Measurements from ENCODE around the gene LARP1. TPM values are rescaled to one million over a fixed set of nuclear protein-coding genes. Genes with fewer than 3 reads are reported as not detected.
A peak's percentile ranks its signal among the peaks of the same experiment; 100 is the strongest.

The LARP1 gene
- total RNA-seq, 1 experiment from 2014 or later, result 105 TPM

GRCh38 chr5:154782812-154783592 lies 27.8 kb downstream of the LARP1 start:
- Histone ChIP-seq H2AFZ (ENCODE audit: low read length) (no peak overlapping the region), H3K27me3 (ENCODE audit: low read length) (no peaks in the 10 kb centered on the region), H4K20me1 (ENCODE audit: insufficient read depth, low read depth, low read length) (peaks cover 93% of the 10 kb centered on the region), H3K4me1 (ENCODE audit: low read length) (peaks cover 88% of the 10 kb centered on the region), H3K4me3 (ENCODE audit: low read length) (no peak overlapping the region), H3K9me3 (ENCODE audit: low read length) (no peaks in the 10 kb centered on the region), H3K9me2 (replicated peaks; ENCODE audit: insufficient read depth, low read length) (no peaks in the 10 kb centered on the region), H3K27ac (ENCODE audit: low read length) (no peak overlapping the region), H3K36me3 (ENCODE audit: insufficient read depth, low read length) (peaks cover 3% of the 10 kb centered on the region), H3K9ac (ENCODE audit: low read length) (no peak overlapping the region), H3K4me2 (ENCODE audit: low read depth, low read length, poor library complexity, severe bottlenecking) (no peak overlapping the region), H3K79me2 (ENCODE audit: low read length) (peaks cover 100% of the 10 kb centered on the region)
- DNase-seq, result no peak

DNA sequence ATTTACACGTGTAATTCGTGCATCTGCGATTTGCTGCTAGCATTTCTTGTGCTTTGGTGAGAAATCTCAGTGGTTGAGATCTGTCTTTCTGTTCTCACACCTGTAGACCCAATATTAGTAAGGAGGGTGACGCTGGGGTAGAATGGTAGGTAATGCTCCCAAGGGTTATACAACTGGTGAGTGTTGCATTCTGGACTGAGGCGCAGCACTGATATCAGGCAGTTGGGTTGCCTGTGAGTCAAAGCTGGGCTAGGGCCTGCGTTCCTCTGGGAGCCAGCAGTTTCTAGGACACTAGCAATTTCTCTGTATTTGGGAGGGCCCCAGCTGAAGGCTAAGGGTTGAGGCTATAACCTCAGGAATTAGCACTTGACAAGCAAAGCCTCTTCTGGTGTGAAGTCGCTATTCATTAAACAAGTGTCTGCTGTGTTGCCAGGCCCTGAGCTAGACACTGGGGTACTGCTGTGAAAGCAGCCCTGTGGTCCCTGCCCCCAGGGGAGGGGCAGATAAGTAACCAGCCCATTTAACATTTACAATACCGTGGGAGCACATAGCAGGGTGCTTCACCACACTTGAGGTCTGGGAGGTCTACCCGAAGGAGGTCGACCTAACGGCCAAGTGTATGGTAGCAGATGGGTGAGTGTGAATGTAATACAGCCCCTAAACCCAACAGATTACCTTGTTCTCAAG lies 28.7 kb downstream of the LARP1 start:
- Histone ChIP-seq H3K27ac (ENCODE audit: low read length) (no peak overlapping the region), H3K4me3 (ENCODE audit: low read length) (no peak overlapping the region), H3K9me3 (ENCODE audit: low read length) (no peaks in the 10 kb centered on the region), H3K27me3 (ENCODE audit: low read length) (no peaks in the 10 kb centered on the region), H4K20me1 (ENCODE audit: insufficient read depth, low read depth, low read length) (peaks cover 95% of the 10 kb centered on the region), H3K79me2 (ENCODE audit: low read length) (peaks cover 100% of the 10 kb centered on the region), H3K36me3 (ENCODE audit: insufficient read depth, low read length) (peaks cover 3% of the 10 kb centered on the region), H3K4me1 (ENCODE audit: low read length) (peaks cover 85% of the 10 kb centered on the region), H3K9me2 (replicated peaks; ENCODE audit: insufficient read depth, low read length) (no peaks in the 10 kb centered on the region), H2AFZ (ENCODE audit: low read length) (no peak overlapping the region), H3K4me2 (ENCODE audit: low read depth, low read length, poor library complexity, severe bottlenecking) (no peak overlapping the region), H3K9ac (ENCODE audit: low read length) (no peak overlapping the region; the same call in 1 of the 2 replicates)
- no peak for DNase-seq

DNA sequence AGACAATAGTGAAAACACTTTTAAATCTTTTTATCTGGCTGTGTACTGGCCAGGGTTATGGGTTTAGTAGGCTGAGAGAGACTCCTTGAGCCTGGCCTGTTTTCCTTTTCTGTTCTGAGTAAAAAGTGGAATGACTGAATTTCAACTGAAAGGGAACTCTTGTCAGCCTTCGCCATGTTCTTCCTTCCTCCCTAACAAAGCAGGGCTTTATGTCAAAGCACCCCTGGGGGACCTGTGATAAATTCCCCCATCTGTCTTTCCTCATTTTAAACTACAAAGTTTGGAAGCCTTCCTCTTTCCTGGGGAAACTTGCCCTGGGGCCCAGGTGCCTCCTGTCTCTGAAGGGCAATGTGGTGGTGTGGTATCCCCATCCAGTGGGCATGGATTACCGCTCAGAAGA lies 29.7 kb downstream of the LARP1 start:
- no peak overlapping the region for H3K4me2 ChIP-seq (ENCODE audit: low read depth, low read length, poor library complexity, severe bottlenecking)
- H4K20me1 ChIP-seq (ENCODE audit: insufficient read depth, low read depth, low read length), result peaks cover 92% of the 10 kb centered on the region
- peaks cover 7% of the 10 kb centered on the region for H3K36me3 ChIP-seq (ENCODE audit: insufficient read depth, low read length)

DNA sequence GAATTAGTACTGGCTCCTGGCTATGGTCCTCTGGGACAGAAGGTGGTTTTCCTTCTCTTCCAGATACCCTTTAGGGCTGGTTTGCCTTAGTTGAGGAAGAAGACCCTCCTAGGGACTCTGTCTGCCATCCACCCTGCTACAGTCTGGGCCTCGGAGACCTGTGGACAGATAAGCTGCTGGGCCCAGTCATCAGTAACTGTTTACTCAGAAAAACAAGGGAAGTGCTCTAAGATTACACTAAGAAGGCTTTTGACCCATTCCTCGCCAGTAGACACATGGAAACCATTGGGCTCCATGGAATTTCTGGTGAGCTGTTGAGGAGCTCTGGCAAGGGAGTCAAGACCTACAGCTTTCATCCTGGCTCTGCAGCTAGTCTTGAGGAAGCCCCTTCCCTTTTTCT lies 31.2 kb downstream of the LARP1 start:
- H3K9ac ChIP-seq (ENCODE audit: low read length), result no peak overlapping the region
- H3K79me2 ChIP-seq (ENCODE audit: low read length), result peaks cover 94% of the 10 kb centered on the region
- no peaks in the 10 kb centered on the region for H3K9me2 ChIP-seq (replicated peaks; ENCODE audit: insufficient read depth, low read length)
- H3K36me3 ChIP-seq (ENCODE audit: insufficient read depth, low read length), result peaks cover 17% of the 10 kb centered on the region
- H3K4me1 ChIP-seq (ENCODE audit: low read length), result peaks cover 90% of the 10 kb centered on the region
- H3K27me3 ChIP-seq (ENCODE audit: low read length), result no peaks in the 10 kb centered on the region
- no peaks in the 10 kb centered on the region for H3K9me3 ChIP-seq (ENCODE audit: low read length)
- no peak overlapping the region for H3K4me3 ChIP-seq (ENCODE audit: low read length)
- H3K4me2 ChIP-seq (ENCODE audit: low read depth, low read length, poor library complexity, severe bottlenecking), result no peak overlapping the region
- H3K27ac ChIP-seq (ENCODE audit: low read length), result no peak overlapping the region
- H4K20me1 ChIP-seq (ENCODE audit: insufficient read depth, low read depth, low read length), result peaks cover 87% of the 10 kb centered on the region
- no peak overlapping the region for H2AFZ ChIP-seq (ENCODE audit: low read length)
- no peak for DNase-seq

More for the DNA sequence above, 29.7 kb downstream of the LARP1 start:
- Histone ChIP-seq H3K9ac (ENCODE audit: low read length) (no peak overlapping the region), H3K4me1 (ENCODE audit: low read length) (peaks cover 84% of the 10 kb centered on the region), H3K9me3 (ENCODE audit: low read length) (no peaks in the 10 kb centered on the region), H3K27me3 (ENCODE audit: low read length) (no peaks in the 10 kb centered on the region), H3K27ac (ENCODE audit: low read length) (no peak overlapping the region), H3K4me3 (ENCODE audit: low read length) (no peak overlapping the region), H3K79me2 (ENCODE audit: low read length) (peaks cover 98% of the 10 kb centered on the region), H2AFZ (ENCODE audit: low read length) (no peak overlapping the region), H3K9me2 (replicated peaks; ENCODE audit: insufficient read depth, low read length) (no peaks in the 10 kb centered on the region)
- DNase-seq, result no peak

DNA sequence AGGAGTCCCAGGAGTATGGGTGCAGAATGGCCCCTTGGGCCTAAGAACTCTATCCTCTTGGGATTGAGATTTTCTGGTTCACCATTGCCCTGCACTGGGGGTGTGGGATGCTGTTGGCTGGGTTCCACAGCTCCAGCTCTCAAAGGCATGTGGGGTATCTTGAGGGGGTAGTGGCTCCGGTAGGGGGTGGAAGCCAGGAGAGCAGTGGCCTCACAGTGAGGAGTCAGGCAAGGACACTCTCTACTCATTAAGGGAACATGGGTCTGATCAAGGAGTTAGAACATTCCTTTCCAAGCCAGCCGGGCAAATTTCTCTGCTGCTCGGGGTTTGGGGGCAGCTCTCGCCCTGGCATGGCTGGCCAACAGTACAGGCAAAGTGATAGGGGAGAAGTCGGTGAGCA lies 33.0 kb downstream of the LARP1 start:
- Histone ChIP-seq H2AFZ (ENCODE audit: low read length) (no peak overlapping the region), H3K9me3 (ENCODE audit: low read length) (no peaks in the 10 kb centered on the region), H3K79me2 (ENCODE audit: low read length) (peaks cover 92% of the 10 kb centered on the region), H3K9ac (ENCODE audit: low read length) (no peak overlapping the region), H4K20me1 (ENCODE audit: insufficient read depth, low read depth, low read length) (peaks cover 82% of the 10 kb centered on the region), H3K27me3 (ENCODE audit: low read length) (no peaks in the 10 kb centered on the region), H3K4me2 (ENCODE audit: low read depth, low read length, poor library complexity, severe bottlenecking) (no peak overlapping the region), H3K4me3 (ENCODE audit: low read length) (no peak overlapping the region), H3K27ac (ENCODE audit: low read length) (peak overlapping the region; percentile 47; the same call in 1 of the 2 replicates), H3K4me1 (ENCODE audit: low read length) (peaks cover 78% of the 10 kb centered on the region), H3K9me2 (replicated peaks; ENCODE audit: insufficient read depth, low read length) (no peaks in the 10 kb centered on the region), H3K36me3 (ENCODE audit: insufficient read depth, low read length) (peaks cover 30% of the 10 kb centered on the region)
- no peak for DNase-seq

DNA sequence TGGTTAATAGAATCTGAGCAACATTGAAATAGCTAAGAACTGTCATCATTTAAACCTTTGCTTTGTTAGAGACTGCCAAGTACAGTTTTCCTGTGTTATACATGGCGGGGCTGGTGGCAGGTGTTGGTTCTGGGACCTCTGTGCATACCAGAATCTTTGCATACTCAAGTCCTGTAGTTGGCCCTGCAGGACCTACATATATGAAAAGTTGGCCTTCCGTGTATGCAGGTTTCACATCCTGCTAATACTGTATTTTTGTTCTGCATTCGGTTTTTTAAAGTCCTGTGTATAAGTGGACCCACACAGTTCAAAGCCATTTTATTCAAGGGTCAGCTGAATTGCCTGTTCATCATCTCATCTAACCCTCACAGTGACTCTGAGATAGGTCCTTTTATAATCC lies 36.4 kb downstream of the LARP1 start:
- Histone ChIP-seq H4K20me1 (ENCODE audit: insufficient read depth, low read depth, low read length) (peaks cover 61% of the 10 kb centered on the region), H3K9me2 (replicated peaks; ENCODE audit: insufficient read depth, low read length) (no peaks in the 10 kb centered on the region), H2AFZ (ENCODE audit: low read length) (no peak overlapping the region), H3K27me3 (ENCODE audit: low read length) (no peaks in the 10 kb centered on the region), H3K9ac (ENCODE audit: low read length) (peak overlapping the region; percentile 21; the same call in 1 of the 2 replicates), H3K27ac (ENCODE audit: low read length) (peak overlapping the region; percentile 77), H3K4me2 (ENCODE audit: low read depth, low read length, poor library complexity, severe bottlenecking) (no peak overlapping the region), H3K9me3 (ENCODE audit: low read length) (no peaks in the 10 kb centered on the region), H3K4me3 (ENCODE audit: low read length) (no peak overlapping the region), H3K36me3 (ENCODE audit: insufficient read depth, low read length) (peaks cover 47% of the 10 kb centered on the region), H3K4me1 (ENCODE audit: low read length) (peaks cover 46% of the 10 kb centered on the region), H3K79me2 (ENCODE audit: low read length) (peaks cover 75% of the 10 kb centered on the region)
- DNase-seq, result peak; percentile 59

DNA sequence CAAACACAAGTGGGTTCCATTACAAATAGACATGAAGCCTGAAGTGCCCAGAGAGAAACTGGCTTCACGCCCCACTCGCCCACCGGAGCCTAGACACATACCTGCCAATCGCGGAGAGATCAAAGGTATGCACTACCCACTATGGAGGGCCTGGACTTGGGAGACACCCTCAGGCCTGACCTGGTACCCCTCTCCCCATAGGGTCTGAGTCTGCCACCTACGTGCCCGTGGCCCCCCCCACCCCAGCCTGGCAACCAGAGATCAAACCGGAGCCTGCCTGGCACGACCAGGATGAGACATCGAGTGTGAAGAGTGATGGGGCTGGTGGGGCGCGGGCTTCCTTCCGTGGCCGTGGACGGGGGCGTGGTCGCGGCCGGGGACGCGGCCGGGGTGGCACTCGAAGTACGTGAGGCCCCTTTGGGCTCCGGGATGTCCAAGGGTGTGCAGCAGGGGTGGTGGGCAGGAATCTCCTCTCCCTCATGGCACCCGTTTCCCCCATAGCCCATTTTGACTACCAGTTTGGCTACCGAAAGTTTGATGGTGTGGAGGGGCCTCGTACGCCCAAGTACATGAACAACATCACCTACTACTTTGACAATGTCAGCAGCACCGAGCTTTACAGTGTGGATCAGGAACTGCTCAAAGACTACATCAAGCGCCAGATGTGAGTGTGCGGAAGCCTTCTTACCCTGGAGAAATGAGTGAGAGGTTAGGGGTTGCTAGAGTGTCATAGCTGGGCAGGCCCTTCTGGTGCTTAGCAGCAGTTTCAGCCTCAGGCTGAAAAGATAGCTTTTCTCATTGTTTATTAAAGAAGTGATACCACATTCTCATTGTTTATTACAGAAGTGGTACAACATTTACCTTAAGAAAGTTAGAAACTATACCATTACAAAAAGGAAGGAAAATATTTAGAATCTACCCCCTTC lies 38.7 kb downstream of the LARP1 start:
- H2AFZ ChIP-seq (ENCODE audit: low read length), result no peak overlapping the region
- peaks cover 63% of the 10 kb centered on the region for H3K36me3 ChIP-seq (ENCODE audit: insufficient read depth, low read length)
- H3K9ac ChIP-seq (ENCODE audit: low read length), result no peak overlapping the region
- H3K27me3 ChIP-seq (ENCODE audit: low read length), result no peaks in the 10 kb centered on the region
- no peak overlapping the region for H3K27ac ChIP-seq (ENCODE audit: low read length)
- no peak overlapping the region for H3K4me2 ChIP-seq (ENCODE audit: low read depth, low read length, poor library complexity, severe bottlenecking)
- no peak for DNase-seq
- H3K9me3 ChIP-seq (ENCODE audit: low read length), result no peaks in the 10 kb centered on the region
- H3K79me2 ChIP-seq (ENCODE audit: low read length), result peaks cover 66% of the 10 kb centered on the region
- H3K9me2 ChIP-seq (replicated peaks; ENCODE audit: insufficient read depth, low read length), result no peaks in the 10 kb centered on the region
- H3K4me3 ChIP-seq (ENCODE audit: low read length), result no peak overlapping the region
- peaks cover 26% of the 10 kb centered on the region for H3K4me1 ChIP-seq (ENCODE audit: low read length)
- peaks cover 39% of the 10 kb centered on the region for H4K20me1 ChIP-seq (ENCODE audit: insufficient read depth, low read depth, low read length)

Measured in Karpas-422 (cell line).